WTC11 (cell line): ENCODE results near the gene FOXQ1. TPM values are rescaled to one million over a fixed set of nuclear protein-coding genes. Genes with fewer than 3 reads are reported as not detected.
"Not testable (repeated sequence)": the region's sequence is repeated elsewhere in the genome, so short reads cannot be mapped to it uniquely, and the experiment has no call there.

ENCODE experiments used
- ATAC-seq: fragments of 200-7000 bp; cut with Tn5 transposase; 2 replicates; pipeline ENCODE4 v1.10.0; 2021; ENCODE audit warnings: mild to moderate bottlenecking, moderate library complexity
- CTCF ChIA-PET: fragments of 300-600 bp; sonication (Branson Sonifier 250); formaldehyde crosslinking; loops from one replicate; lab custom pipeline; 2021; ENCODE audit warnings: antibody characterized with exemption; lab: Charles Lee
- POLR2A ChIA-PET: fragments of 350-600 bp; sonication (Branson Sonifier 250); formaldehyde crosslinking; loops from one replicate; lab custom pipeline; 2021; ENCODE audit warnings: antibody characterized with exemption; lab: Charles Lee
- DNase-seq: peaks from one replicate; pipeline ENCODE4 v3.0.0; 2021; ENCODE audit warnings: low spot score
- H3K27ac Mint-ChIP-seq: 2 replicates; pipeline ENCODE4 v1.8.0; 2021; ENCODE audit warnings: mixed read lengths
- H3K27me3 Mint-ChIP-seq: 2 replicates; pipeline ENCODE4 v1.8.0; 2021; ENCODE audit warnings: low read depth, mild to moderate bottlenecking, moderate library complexity, mixed read lengths
- H3K36me3 Mint-ChIP-seq: 2 replicates; pipeline ENCODE4 v1.8.0; 2021; ENCODE audit warnings: mixed read lengths
- H3K4me1 Mint-ChIP-seq: 2 replicates; pipeline ENCODE4 v1.8.0; 2022; ENCODE audit warnings: mixed read lengths
- H3K4me3 Mint-ChIP-seq: 2 replicates; pipeline ENCODE4 v1.8.0; 2021; ENCODE audit warnings: mild to moderate bottlenecking, moderate library complexity, mixed read lengths
- H3K9me3 Mint-ChIP-seq: 2 replicates; pipeline ENCODE4 v1.8.0; 2021; ENCODE audit warnings: mixed read lengths
- ARID4B ChIP-seq: sonication (generic); formaldehyde crosslinking; IDR thresholded peaks from 2 replicates; pipeline ENCODE4 v1.8.0; 2023; ENCODE audit warnings: missing genetic modification reagents, mild to moderate bottlenecking, borderline replicate concordance
- ATF6 ChIP-seq: sonication (generic); formaldehyde crosslinking; IDR thresholded peaks from 2 replicates; pipeline ENCODE4 v1.8.1; 2023; ENCODE audit warnings: mild to moderate bottlenecking, missing genetic modification reagents
- IRF2 ChIP-seq: sonication (generic); formaldehyde crosslinking; IDR thresholded peaks from 2 replicates; pipeline ENCODE4 v1.8.0; 2022; ENCODE audit warnings: low read depth, missing genetic modification reagents, borderline replicate concordance
- NFE2L1 ChIP-seq: sonication (generic); formaldehyde crosslinking; IDR thresholded peaks from 2 replicates; pipeline ENCODE4 v1.8.1; 2023; ENCODE audit warnings: missing genetic modification reagents
- RORB ChIP-seq: fragments of 250-450 bp; sonication (Bioruptor Pico); IDR thresholded peaks from 2 replicates; pipeline ENCODE4 v1.9.0; 2021; ENCODE audit warnings: mild to moderate bottlenecking
- ZMAT4 ChIP-seq: fragments of 250-450 bp; sonication (Bioruptor Pico); IDR thresholded peaks from 2 replicates; pipeline ENCODE4 v1.9.0; 2021; ENCODE audit warnings: mild to moderate bottlenecking
- ZNF317 ChIP-seq: sonication (generic); formaldehyde crosslinking; IDR thresholded peaks from 2 replicates; pipeline ENCODE4 v1.8.1; 2023; ENCODE audit warnings: low read depth, mild to moderate bottlenecking, moderate library complexity, missing genetic modification reagents, borderline replicate concordance
- ZNF512 ChIP-seq: sonication (generic); formaldehyde crosslinking; IDR thresholded peaks from 2 replicates; pipeline ENCODE4 v1.8.1; 2022; ENCODE audit warnings: missing genetic modification reagents, borderline replicate concordance
- total RNA-seq: library from RNA; stranded (reverse); gene quantifications from 3 replicates; pipeline ENCODE4 v1.2.3, GENCODE V29; 2021

FOXQ1 gene
- total RNA-seq, 1 experiment from 2014 or later: 0.35 TPM

- ATAC-seq: no peak
- TF ChIP-seq ZMAT4: no peak
- TF ChIP-seq ARID4B (CRISPR knock-in tag): no peak
- TF ChIP-seq ZNF317 (CRISPR knock-in tag): peak; percentile 90
- no peak for TF ChIP-seq ATF6
- TF ChIP-seq ZNF512 (CRISPR knock-in tag): no peak
- TF ChIP-seq, all 79 proteins: peak for 1
- Mint-ChIP-seq H3K4me1 (peaks cover 33% of the 10 kb centered on the region), H3K27ac (no peak overlapping the region), H3K9me3 (peaks cover 54% of the 10 kb centered on the region), H3K27me3 (peaks cover 4% of the 10 kb centered on the region), H3K4me3 (no peak overlapping the region), H3K36me3 (peaks cover 42% of the 10 kb centered on the region)
- POLR2A ChIA-PET: no interaction called here
- DNase-seq: no peak
- CTCF ChIA-PET: no interaction called here
Observed at GRCh38 chr6:1351381-1352008, 39.6 kb downstream of the FOXQ1 start.

GRCh38 chr6:1355068-1355467 is 43.2 kb downstream of the FOXQ1 start:
- DNase-seq, ATAC-seq, H3K27ac Mint-ChIP-seq, CTCF ChIA-PET, H3K4me1 Mint-ChIP-seq, H3K4me3 Mint-ChIP-seq, POLR2A ChIA-PET, H3K27me3 Mint-ChIP-seq: not testable (repeated sequence)
- Mint-ChIP-seq H3K36me3 (peaks cover 38% of the 10 kb centered on the region), H3K9me3 (peaks cover 50% of the 10 kb centered on the region)

- H3K4me3 Mint-ChIP-seq, H3K27me3 Mint-ChIP-seq, H3K36me3 Mint-ChIP-seq, POLR2A ChIA-PET, H3K4me1 Mint-ChIP-seq, H3K27ac Mint-ChIP-seq, H3K9me3 Mint-ChIP-seq, ATAC-seq, DNase-seq: not testable (repeated sequence)
- CTCF ChIA-PET: interaction anchor here (0.7 kb wide), 1 partner anchor 35 kb away, joined by 3 read pairs; no protein-coding TSS in a partner anchor
Observed at GRCh38 chr6:1361717-1362116, 49.8 kb downstream of the FOXQ1 start.

GRCh38 chr6:1362643-1363042 is 50.7 kb downstream of the FOXQ1 start:
- TF ChIP-seq NFE2L1: no peak
- TF ChIP-seq IRF2 (CRISPR knock-in tag): no peak
- no peak for TF ChIP-seq RORB (CRISPR knock-in tag)
- no peak for TF ChIP-seq ZMAT4
- H3K4me1 Mint-ChIP-seq: peaks cover 10% of the 10 kb centered on the region
- ChIA-PET CTCF (interaction anchor here (0.7 to 1.4 kb wide), 2 partner anchors 35 to 74 kb away, joined by 3 to 5 read pairs; no protein-coding TSS in a partner anchor), POLR2A (no interaction called here)
- peaks cover 5% of the 10 kb centered on the region for H3K27me3 Mint-ChIP-seq
- H3K9me3 Mint-ChIP-seq: peaks cover 8% of the 10 kb centered on the region
- no peaks in the 10 kb centered on the region for H3K36me3 Mint-ChIP-seq
- no peak overlapping the region for H3K4me3 Mint-ChIP-seq
- DNase-seq (no peak), ATAC-seq (no peak)
- no peak overlapping the region for H3K27ac Mint-ChIP-seq
